ENCODE results near the gene DSCAM.

Gene DSCAM

DNA sequence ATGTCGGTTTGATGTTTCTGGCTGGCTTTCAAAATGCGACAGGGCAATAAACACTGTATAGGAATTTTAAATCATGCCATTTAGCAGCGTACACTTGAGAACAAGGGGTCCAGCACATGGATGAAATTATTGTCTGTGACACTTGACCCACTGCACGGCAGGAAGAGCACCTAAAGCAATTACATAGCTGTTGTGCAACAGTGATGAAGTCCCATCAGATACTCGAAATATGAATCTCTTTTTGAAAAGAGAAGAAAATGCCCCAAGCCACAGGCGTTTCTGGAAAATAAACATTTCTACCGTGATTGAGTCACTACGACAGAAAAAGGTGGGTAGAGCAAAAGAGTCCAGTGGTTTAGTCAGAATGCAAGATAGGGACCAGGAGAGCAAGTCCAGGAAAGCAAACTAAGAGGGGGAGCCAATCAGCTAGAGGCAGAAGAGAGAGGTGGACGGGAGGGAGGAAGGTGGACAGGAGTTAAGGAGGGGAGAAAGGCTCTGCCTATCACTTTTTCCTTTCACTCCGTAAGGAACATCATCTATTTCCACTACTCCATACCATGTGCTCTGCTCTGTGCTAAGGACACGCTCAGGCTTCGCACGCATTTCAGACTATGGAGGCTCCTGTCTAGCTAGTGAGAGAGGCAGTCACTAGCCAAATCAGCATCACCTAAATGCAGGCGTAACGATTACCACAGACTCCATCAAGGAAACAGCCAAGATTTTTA lies 6.4 kb downstream of the DSCAM start:
- DNase-seq = no peak

DNA sequence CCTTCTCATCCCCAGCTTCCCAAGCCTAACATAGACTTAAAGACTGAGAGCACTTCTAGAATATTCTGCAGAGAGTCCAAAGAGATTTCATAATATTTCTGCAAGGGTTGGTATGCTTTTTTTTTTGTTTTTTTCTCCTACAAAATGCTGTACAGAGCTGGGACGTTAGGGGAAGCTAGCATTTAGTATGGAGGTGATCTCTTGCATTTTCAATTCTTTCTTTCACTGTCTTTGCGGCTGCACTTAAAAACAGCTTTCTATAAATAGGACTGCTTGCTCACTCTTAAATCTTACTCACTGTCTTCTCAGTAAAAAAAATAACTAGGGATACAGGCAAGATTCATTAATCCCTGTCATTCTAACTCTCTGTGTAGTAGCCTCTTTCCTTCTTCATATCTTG lies 7.4 kb downstream of the DSCAM start:
- DNase-seq = no peak

DNA sequence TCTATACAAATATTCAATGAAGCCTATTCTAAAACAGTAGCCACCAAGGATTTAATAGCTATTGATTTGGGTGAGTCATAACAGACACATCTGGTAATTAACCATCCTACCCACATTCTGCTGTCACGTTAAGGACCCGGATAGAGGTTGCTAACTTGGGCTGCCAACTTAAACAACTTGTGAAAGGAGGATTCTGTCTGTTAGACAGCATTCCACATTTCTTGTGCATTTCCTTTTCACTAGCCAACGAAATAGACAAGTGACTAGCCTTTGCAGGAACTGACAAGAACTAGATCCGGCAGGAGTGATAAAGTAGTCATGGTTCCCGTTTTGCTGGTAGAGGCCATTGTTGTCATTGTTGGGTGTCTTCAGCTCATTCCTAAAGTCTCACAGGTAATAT lies 9.5 kb downstream of the DSCAM start:
- no peak for DNase-seq

DNA sequence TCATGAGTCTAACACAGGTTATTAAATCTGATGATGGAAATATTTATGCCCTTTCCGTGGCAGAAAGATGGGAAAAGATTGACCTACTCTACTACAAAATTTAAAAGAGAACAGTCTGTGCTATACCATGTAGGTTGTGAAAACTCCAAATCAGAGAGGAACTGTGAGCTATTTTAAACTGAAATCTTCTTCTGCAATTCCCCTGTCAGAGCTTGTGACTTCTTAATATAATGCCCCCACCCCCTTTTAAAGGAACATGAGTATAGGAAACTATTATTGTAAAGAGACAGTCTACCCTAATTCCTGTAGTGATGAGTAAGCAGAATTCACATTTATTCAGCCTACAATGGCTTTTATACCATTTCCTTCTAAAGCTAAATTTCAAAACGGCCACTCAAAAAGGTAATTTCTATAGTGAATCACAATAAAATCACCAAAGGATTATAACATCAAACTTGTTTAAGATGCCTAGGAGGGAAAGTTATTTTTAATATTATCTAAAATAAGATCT lies 11.7 kb downstream of the DSCAM start:
- DNase-seq = no peak

DNA sequence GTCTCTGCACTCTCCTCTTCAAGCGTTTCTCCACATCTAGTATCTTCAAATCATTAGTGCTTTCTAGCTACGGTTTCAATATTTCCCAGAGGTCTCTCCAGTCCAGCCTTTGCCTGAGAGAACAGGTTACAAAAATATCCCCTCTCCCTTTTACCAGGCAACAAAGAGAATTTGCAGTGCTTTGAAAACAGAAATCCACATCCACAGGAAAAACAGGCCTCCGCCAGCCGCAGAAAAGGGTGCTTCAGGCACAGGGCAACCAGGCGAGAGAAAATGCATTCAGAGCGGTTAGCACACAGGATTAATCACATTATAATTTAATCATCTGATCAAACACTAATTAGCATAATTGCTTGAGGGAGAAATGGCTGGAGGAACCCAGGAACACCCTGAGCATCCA lies 13.8 kb downstream of the DSCAM start:
- DNase-seq = no peak

DNA sequence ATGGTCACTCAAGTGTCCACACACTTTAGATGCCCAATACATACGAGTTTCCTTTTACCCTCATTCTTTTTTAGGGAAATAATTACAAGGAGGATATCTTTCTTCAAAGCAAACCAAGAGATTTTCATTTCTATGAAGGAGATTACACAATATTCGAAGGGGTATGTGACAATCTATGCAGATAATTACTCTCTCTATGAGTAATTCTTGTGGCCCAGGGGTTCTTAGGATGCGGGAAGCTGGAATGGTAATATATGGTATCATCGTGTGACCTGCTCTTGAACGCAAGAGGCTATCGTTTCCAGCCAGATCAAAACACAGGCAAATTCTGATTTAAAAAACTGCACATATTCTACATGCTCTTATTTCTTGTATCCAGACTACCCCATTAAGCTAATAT lies 14.6 kb downstream of the DSCAM start:
- no peak for DNase-seq

DNA sequence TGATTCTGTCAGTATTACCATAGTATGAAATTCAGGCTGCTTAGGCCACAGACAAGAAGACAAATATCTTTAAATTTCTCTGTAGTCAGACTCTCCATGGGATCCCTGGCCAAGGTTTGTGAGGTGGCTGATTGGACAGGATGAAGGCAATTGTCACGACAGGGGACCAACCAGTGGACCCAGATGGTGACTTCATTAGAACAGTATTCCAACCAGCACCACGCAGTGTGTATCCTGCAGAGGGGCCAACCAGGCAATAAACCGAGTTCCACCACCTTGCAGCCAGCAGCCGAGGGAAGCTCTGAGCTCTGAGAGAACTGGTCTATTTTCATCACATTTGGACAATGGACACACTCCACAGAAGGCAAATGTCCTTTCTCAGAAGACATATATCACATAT lies 16.1 kb downstream of the DSCAM start:
- no peak for DNase-seq

DNA sequence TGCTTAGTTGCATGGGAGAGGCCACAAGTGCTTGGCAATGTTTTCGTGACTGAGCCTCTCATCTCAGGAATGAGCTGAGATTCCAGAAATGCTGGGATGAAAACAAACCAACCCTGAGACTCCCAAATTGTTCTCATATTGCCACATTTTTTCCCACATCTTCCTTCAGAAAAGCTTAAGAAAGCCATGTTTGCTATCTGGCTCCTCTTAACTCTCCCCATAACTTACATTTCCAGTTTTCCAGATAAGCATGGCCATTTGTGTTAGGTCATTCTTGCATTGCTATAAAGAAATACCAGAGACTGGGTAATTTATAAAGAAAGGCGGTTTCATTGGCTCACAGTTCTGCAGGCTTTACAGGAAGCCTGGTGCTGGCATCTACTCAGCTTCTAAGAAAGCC lies 17.2 kb downstream of the DSCAM start:
- DNase-seq = no peak

DNA sequence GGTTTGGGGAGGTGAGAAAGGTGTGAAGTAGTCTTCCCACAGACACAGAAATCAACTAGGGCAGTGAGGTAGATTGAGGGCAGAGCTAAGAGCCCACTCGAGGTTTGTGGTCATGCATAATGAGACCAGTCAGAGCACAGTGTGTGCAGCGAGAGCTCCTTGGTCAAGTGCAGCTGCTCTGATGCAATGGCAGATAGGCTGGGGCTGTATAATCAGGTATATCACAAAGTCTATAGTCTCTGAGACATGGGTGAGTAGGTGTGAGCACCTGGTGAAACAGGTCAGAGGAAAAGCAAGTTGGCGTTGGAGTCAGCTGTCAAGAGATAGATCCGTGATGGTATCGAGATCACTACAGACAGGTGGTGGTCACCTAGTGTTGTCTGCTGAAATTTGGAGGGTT lies 17.6 kb downstream of the DSCAM start:
- no peak for DNase-seq

DNA sequence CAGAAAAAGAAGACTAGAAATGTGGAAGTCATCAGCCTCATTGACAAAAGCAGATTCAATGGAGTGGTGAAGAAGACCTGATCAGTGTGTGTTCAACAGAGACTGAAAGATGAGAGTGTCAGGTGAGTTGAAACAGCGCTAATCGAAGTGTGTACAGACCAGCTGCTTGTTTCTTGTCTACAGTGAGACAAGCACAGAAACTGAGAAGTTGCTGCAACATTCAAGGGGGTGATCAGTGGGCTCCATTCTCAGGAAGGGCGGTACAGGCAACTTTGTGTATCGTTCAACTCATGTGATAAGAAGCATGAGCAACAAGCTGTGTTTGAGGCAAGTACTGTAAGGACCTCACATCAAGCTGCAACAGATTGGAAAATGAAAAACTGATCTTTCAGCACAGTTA lies 19.4 kb downstream of the DSCAM start:
- DNase-seq = no peak

DNA sequence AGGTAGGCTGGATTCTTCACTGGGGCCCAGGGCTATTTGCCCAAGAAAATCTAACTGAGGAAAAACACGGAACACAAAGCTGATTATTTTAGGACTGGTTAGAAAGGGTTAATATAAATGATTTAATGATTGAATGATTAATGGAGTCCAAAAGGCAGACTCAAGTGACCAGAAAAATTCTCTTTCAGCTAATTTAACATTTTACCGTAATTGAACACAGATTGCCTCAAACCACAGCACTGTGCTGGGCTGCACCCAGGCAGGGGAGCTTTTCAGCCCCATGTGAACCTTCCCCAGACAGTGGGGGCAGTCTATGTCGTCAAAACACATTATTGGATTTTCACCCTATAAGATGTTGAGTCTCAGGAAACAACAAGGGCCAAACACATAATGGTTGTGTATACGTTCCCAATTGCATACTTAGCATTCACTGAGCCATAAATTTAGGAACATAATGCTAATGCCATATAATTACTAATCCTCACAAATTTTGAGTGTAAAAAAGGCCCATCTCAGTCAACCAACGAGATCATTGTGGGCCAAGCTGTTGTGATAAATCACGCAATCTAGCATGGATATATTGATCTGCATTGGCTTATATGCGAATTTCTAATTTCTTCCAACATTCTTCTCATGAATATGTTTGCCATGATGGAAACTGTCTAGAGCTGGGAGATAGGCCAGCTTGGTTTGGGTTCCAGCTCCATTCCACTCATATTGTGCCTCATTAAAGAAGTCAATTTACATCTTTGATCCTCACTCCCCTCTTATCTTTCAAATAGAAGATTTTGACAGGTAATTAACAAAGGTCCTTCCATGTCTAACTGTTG lies 27.7 kb downstream of the DSCAM start:
- no peak for DNase-seq

DNA sequence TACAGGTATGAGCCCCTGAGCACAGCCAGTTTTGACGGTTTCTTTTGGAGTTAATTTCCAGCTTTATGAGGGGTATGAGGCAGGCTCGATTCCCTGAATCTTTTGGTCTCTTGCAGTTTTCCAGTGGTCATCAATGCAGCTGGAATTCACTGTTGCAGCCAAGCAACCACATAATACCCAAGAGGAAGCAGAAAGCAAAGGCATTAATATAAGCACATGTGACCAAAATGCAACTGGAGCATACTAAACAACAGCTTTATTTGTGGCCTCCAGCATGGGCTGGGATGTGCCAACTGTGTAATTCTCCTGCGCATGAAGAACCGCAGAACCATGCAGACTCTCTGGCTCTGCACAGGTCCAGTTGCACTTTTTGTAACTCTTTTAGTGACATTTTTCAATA lies 33.0 kb downstream of the DSCAM start:
- DNase-seq = no peak

DNA sequence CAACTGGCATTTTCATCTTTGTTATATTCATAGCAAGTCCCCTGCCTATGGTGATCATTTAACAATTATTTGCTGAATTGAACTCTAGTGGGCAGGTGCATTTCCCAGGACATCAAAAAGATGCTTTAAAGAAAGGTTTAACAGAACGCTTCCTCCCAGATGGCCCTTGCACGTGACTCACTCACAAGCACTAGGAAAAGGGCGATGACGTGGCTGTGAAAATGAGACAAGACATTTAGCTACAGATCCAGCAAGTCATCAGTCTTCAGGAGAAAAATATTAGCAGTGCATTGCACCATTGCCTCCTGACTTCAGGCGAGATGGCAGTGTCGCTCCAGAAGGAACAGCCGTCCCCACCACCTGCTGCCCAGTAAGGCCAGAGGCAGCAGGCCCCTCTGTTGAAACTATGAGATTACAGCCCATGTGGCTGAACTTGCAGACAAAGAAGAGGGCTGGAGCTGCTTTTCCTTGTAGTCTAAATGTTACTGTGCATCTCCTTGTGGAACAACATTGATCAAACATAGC lies 37.2 kb downstream of the DSCAM start:
- DNase-seq = no peak

DNA sequence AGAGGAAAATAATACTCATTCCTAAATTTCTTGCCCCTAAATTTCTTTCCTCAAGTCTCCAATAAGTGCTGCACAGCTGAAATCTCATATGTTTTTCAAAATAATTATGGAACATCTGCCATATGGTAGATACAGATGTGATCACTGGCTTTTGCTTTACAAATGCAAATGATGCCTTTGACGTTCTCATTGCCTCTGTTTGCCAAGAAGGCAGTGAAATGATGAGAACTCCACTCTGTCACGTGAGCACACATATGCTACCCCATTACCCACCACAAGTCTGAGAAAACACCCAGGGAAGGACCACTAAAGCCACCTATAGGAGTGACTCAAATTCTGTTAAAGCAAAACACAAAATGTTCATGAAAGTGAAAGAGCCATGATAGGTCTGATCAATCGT lies 43.9 kb downstream of the DSCAM start:
- no peak for DNase-seq

DNA sequence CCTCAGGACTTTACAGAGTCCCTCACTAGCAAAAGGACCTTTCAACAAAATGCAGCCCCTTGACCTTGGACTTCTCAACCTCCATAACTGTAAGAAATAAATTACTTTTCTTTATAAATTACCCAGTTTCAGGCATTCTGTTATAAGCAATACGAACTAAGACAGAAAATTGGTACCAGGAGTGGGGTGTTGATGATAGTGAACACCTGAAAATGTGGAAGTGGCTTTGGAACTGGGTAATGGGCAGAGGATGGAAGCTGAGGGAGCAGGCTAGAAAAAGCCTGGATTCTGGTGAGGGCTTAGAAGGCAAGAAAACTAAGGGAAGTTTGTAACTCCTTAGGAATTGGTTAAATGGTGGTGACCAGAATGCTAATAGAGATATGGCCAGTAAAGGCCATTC lies 46.8 kb downstream of the DSCAM start:
- no peak for DNase-seq

DNA sequence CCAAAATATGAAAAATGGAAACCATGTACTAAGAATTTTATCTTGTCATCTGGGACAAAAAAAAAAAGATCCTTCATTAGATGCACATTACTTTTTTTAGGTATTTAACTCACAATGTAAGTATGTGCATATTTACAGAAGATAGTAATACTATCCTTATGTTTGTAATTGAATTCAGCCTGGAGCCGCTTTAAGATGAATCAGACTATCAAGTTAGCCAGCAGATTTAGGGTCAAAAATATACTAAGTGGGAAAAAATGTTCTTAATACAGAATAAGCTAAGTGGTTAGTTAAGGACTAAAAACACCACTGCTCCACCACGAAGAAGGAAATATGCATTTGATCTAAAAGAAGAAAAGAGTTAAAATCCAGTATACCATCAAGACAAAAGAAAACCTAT lies 49.1 kb downstream of the DSCAM start:
- no peak for DNase-seq

DNA sequence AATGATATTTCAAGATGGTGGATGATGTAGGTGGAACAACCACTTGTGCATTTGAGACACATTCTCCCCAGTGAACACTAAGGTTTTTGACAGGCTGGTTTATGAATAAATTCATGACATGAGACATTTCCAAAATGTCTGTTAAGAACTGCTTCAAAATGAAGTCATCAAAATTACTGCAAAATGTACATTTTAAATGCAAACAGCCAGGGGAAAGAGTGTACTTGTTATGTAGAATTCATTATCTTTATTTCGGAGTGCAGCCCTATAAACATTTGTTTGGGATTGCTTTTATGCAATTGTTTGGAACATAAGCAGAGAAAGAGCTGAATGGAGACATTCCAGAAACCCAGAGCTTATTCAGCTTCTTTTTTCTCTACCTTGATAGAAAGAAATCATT lies 49.5 kb downstream of the DSCAM start:
- DNase-seq = no peak

DNA sequence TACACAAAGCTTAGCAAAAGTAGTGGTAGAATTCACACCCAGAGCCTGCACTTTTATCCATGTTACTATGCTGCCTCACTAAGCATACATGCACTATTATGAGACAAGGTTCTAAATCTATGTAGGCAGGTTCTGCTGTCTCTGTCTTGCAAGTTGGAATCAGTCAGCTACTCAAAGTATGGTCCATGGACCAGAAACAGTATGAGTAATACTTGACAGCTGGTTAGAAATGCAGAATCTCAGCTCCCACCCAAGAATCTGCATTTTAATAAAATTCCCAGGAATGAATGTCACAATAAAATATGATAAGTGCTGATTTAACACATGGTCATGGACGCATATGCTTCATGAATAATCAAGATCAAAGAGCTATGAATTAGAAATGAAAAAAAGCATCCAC lies 50.5 kb downstream of the DSCAM start:
- no peak for DNase-seq

DNA sequence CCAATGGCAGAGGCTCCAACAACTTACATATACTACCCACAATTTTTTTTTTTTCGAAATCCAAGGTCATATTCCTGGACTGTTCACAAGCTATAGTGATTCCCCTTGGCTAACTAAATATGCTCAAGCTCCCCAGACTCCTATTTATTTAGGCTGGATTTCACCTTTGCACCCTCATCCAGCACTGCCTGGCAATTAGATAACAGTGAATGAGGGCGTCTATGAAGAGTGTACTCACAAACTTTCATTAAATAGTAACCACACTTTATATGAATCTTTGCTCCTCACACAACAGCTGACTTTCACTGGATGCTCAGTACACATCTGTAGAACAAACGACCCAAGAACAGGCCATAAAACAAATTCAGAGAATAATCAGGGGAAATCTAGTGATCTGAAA lies 51.6 kb downstream of the DSCAM start:
- DNase-seq = no peak

DNA sequence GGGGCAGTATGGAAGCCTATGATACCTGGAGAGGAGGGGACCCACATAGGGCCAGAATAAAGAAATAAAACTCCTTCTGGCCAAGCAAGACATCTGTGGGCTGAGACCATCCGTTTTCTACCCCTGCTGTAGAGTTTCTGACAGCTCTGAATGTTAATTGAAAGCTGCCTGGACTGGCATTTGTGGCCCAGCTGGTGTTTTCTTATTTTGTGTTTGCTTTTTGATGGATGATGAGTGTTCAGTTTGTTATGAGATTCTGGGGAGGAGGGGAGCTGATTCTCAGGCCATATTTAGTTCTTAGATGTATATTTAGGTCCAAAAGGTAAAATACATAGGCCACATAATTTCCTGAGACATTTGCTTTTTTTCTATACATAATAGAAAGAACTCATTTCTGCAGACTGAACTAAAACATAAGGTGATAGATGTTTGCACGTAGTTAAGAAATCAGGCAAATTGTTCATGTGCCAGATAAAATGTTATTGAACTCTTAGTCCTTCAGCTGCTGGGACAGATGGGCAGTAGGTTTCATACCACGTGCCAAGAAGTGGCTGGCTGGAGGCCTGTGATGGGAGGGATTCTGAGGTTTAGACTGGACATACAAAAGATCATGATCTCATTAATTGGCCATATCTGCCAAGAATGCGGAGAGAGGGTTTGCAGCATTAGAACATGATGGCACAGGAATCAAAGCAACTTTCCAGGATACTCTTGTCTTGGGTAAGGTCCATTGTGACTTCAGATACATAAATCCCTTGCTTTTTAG lies 54.1 kb downstream of the DSCAM start:
- DNase-seq = no peak

DNA sequence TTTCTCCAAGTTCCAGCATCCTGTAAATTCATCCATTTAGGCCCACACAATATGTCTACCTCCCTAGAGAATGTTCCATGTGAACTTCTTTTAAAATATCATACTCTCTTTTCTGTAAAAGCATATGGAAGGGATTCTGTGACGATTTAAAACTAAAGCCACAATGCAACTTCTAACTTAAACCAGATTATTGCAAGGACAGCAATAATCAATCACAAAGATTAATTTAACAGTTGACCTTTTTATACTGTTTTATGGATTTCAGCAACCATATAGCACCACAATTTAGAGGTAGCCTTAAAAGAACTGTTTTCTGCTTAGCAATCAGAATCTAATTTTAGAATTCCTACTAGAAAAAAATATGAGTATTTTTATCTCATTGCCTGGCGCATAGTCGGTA lies 58.3 kb downstream of the DSCAM start:
- no peak for DNase-seq

DNA sequence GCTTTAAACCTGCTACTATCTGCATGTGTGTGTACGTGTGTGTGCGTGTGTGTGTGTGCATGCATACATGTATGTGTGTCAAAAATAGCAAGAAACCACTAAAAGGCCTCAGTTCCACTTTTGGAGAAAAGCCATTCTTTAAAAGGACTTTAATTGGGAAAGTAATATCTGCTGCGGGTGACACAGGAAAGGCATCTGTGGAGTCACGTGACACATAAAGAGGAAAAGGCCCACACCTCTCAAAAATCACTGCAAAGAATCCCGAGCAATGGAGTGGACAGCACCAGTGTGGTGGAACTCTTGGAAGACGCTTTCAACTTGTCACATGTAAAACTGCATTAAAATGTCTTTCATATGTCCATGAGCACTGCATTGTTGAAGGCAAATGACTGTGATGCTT lies 63.6 kb downstream of the DSCAM start:
- no peak for DNase-seq

DNA sequence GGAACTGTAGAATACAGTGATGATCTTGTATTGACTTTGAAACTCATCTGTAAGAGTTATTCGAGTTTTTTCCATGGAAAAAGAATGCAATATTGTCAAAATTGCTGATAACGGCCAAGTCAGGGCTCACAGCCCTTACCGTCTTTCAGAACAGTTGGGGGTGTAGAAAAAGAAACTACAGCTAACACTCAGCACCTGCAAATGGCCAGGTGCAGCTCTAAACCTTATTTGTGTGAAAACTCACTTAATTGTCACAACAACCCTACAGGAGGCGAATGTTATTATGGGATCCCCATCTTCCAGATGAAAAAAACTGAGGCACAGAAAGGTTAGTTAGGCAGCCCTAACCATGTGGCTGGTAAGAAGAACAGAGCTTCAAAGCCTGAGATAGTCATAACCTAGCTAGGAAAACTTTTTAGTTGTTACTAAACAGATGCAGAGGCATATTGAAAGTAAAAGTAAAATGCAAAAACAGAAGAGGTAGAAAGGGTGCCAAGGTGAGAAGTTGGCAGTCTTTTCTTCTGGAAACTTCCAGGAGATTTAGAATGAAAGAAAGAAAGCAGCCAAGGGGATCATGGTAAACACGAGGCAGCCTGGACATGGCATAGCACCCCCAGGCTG lies 76.4 kb downstream of the DSCAM start:
- no peak for DNase-seq
